Activated T-cell treated with anti-CD3 and anti-CD28 coated beads, Interleukin-2, amount 50 U/mL, for 48 hours (primary cell): ENCODE results near the gene LSM12.
"Not testable (repeated sequence)": the region's sequence is repeated elsewhere in the genome, so short reads cannot be mapped to it uniquely, and the experiment has no call there.

ENCODE experiments used
- DNase-seq, 2 experiments: peaks; one replicate each; pipeline ENCODE4 v3.0.0-alpha.2; 2020

LSM12 gene

GRCh38 chr17:44075598-44076293 is 9.3 kb upstream of the LSM12 start:
- no peak for DNase-seq

DNA sequence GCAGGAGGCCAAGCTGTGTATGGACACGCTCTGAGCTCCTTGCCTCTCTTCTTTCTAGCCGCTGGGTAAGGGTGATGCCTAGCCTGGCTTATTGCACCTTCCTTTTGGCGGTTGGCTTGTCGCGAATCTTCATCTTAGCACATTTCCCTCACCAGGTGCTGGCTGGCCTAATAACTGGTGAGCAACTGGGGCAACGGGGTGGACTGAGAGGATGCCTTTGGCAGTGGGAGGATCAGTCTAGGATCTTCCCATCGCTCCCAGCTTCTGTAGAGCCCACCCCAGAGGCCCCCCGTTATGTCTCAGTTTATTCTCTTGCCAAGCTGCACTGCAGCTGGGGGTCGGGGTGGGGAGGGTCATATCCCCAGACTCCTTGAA is 8.4 kb upstream of the LSM12 start:
- DNase-seq = no peak

GRCh38 chr17:44074231-44074910 is 7.9 kb upstream of the LSM12 start:
- DNase-seq = no peak

GRCh38 chr17:44071772-44072171 is 5.3 kb upstream of the LSM12 start:
- DNase-seq = no peak

DNA sequence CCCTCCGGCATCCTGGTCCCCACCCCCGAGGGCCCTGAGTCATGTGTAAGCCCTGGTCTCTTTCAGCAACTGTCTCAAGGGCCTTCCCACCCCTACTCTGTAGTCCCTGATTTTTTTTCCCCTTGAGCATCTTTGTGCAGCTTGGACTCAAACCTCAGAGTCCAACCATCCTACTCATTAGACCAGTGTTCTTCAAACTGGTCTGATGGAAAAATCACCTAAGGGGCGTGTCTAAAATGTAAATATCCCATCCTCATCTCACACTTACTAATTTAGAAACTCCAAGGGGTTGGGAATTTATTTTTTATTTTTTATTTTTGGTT is 4.7 kb upstream of the LSM12 start:
- no peak for DNase-seq

- peak; percentile 88 to 90 for DNase-seq
Observed at GRCh38 chr17:44070455-44071197, 4.2 kb upstream of the LSM12 start, which contains the start of gene G6PC3. Gene G6PC3, plus strand, starts transcription at chr17:44070735. Its CDS starts 231 bp downstream, at chr17:44070966.

- DNase-seq = peak; percentile 34 to 35
Observed at GRCh38 chr17:44069974-44070454, 3.5 kb upstream of the LSM12 start.

DNA sequence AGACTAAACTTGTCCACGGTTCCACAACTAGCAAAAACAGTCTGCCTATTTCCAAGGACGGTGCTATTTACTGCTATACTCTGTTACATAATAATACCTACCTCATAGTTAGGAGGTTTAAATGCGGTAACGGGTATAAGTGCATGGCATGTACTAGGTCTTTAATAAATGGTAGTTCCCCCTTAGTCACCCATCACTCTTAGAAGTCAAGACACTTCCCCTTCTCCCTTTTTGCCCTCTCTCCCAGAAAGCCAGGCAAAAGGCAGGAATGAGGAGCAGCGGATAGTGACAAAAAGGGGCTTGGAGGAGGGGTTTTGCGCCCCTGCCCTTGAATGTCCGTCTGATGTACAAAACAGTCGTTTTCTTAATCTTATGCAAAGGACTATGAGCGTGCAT is 1.1 kb upstream of the LSM12 start:
- DNase-seq = no peak

GRCh38 chr17:44065668-44066203 is 735 bp downstream of the LSM12 start:
- peak; percentile 50 to 55 for DNase-seq

DNA sequence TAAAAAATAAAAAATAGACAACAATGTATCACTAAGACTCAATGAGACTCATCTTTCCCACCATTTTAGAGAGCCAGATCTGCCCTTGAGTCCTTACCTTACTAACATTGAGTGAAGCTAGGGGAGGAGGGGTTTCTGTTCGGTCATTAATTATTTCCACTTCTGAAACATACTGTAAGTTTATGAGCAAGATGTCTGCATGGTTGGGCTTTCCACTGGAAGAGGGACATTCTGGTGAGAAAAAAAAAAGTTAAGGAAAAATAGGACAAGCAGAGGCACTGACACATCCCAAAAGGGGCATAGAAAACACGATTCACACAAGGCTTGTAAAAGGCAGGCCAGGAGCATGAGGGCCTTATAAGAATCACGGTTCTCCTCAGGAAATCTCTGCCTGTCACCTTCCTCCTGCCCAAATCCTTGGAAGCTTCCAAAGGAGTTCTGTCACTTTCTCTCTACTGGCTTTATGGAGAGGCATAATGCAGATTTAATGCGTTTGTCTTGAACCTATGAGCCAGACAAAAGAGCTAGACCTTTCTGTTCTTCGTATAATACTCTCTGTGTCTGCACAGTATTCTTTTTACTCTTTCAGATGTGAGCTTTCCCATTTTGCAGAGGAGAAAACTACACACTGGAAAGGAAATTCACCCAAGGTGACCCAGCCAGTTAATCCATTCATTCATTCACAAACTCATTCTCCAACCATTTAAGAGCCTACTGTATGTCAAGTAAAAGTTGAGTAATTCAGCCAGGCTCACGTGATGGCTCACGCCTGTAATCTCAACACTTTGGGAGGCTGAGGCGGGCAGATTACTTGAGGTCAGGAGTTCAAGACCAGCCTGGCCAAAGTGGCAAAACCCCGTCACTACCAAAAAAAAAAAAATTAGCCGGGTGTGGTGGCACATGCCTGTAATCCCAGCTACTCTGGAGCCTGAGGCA is 2.5 kb downstream of the LSM12 start:
- no peak for DNase-seq

DNA sequence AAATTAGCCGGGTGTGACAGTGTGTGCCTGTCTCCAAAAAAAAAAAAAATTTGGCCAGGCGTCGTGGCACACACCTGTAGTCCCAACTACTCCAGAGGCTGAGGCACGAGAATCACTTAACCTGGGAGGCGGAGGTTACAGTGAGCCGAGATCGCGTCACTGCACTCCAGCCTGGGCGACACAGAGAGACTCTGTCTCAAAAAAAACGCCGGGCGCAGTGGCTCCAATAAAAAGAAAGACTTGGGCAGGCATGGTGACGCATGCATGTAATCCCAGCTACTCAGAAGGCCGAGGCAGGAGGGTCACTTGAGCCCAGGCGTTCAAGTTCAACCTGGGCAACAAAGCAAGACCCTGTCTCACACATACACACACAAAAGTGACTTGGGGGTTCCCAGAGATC is 3.6 kb downstream of the LSM12 start:
- no peak for DNase-seq

- no peak for DNase-seq
Observed at GRCh38 chr17:44061446-44061845, 5.0 kb downstream of the LSM12 start.

- no peak for DNase-seq
Observed at GRCh38 chr17:44059101-44059892, 7.2 kb downstream of the LSM12 start.

GRCh38 chr17:44053125-44053872 is 13.2 kb downstream of the LSM12 start:
- no peak for DNase-seq

DNA sequence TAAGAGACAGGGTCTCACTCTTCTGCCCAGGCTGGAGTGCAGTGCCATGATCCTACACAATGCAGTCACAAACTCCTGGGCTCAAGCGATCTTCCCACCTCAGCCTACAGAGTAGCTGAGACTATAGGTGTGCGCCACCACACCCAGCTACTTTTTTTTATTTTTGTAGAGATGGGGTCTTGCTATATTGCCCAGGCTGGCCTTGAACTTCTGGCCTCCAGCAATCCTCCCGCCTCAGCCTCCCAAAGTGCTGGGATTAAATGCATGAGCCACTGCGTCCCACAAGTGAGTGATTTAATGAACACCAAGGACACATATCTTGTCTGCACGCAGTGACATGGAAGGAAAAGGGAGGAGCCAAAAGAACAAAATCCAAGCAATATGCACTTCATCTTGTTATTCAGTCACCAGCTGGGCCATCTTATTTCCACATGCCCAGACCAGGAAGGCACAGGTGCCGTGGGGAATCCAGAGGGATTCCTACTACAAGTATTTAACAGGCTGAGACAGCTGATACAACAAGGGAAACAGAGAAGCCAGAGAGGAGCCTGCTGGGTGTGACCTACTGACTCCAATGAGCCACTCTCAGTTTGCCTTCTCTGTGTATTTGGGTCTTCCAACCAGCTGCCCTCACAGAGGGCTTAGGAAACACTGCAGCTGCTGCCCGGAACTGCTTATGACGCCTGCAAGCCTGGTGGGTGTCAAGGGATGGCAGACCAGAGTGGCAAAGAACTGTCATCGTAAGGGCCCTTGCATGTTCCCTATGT is 17.0 kb downstream of the LSM12 start:
- DNase-seq = no peak

DNA sequence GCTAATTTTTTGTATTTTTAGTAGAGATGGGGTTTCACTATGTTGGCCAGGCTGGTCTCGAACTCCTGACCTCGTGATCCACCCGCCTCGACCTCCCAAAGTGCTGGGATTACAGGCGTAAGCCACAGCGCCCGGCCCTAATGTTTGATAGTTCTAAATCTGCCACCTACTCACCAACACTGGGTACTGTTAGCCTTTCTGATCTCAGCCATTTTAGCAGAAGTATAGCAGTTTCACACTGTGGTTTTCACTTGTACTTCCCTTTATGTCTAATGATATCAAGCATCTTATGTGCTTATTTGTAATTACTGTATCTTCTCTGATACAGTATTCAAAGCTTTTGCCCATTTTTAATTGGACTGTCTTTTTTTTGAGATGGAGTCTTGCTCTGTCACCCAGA is 19.6 kb downstream of the LSM12 start:
- DNase-seq = not testable (repeated sequence)

DNA sequence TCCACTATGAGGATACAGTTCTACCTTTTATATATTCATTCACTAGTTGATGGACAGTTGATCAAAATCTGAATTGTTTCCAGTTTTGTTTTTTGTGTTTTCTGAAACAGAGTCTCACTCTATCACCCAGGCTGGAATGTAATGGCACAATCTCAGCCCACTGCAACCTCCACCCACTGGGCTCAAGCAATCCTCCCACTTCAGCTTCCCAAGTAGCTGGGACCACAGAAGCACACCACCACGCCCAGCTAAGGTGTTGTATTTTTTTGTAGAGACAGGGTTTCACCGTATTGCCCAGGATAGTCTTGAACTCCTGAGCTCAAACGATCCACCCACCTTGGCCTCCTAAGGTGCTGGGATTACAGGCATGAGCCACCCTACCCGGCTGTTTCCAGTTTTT is 21.0 kb downstream of the LSM12 start:
- no peak for DNase-seq

DNA sequence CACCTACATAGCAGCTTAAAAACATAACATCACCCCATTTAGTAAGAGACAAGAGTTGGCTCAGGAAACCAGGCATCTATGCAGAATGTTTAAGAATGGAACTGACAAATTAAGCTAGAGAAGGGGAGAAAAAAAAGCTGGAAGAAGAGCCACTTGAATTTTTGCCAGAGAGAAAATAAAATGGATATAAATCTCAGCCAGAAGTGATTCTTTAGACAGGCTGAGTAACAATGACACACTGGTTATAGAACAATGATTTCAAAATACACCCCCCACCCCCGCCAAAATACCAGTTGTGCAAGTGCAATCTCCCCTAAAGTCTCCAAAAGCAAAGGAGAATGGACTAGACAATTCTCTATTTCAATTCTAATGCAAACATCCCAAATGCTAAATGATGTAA is 22.4 kb downstream of the LSM12 start:
- DNase-seq = no peak

DNA sequence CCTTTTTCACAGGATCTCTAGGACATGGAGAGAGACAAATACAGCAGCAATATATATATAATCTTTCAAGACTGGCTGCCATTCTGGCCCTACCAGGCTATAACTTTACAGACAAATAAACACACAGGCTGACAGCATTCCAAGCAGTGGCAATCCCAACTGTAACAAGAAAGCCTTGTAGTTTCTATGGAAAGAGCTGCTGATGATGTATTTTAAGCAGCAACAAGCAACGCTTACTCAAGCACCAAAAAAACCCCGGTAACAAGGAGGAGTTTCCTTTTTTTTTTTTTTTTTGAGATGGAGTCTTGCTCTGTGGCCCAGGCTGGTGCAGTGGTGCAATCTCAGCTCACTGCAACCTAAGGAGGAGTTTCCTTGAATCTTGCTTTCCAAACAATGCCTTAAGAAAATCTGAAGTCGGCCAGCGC is 23.2 kb downstream of the LSM12 start:
- no peak for DNase-seq
